Astrocyte (in vitro differentiated cells and primary cell): ENCODE measurements around the gene NDUFS3. TPM values are rescaled to one million over a fixed set of nuclear protein-coding genes. Genes with fewer than 3 reads are reported as not detected.

ENCODE experiments used
- DNase-seq: peaks from one replicate; pipeline ENCODE4 v3.0.0-alpha.2; 2010; ENCODE audit warnings: low read depth
- FAIRE-seq: peaks from 2 replicates; lab custom pipeline; 2011; peaks lifted over from hg19 to GRCh38; lab: Jason Lieb, UNC
- H2AFZ ChIP-seq: 2 replicates; pipeline ENCODE4 v1.6.0; 2012; ENCODE audit warnings: low read depth, low read length, inconsistent platforms
- H3K27ac ChIP-seq: 2 replicates; pipeline ENCODE4 v1.5.1; 2011; ENCODE audit warnings: low read depth, low read length, inconsistent platforms
- H3K27me3 ChIP-seq: 2 replicates; pipeline ENCODE4 v1.6.0; 2011; ENCODE audit warnings: low read length, inconsistent platforms; ENCODE audit not compliant: insufficient read depth
- H3K36me3 ChIP-seq: 2 replicates; pipeline ENCODE4 v1.5.1; 2011; ENCODE audit warnings: low read length, inconsistent platforms; ENCODE audit not compliant: insufficient read depth
- H3K4me1 ChIP-seq: 2 replicates; pipeline ENCODE4 v1.5.1; 2011; ENCODE audit warnings: low read length, inconsistent platforms; ENCODE audit not compliant: insufficient read depth
- H3K4me2 ChIP-seq: 2 replicates; pipeline ENCODE4 v1.6.0; 2012; ENCODE audit warnings: low read length, inconsistent platforms
- H3K4me3 ChIP-seq: 2 replicates; pipeline ENCODE4 v1.5.1; 2011; ENCODE audit warnings: low read depth, mild to moderate bottlenecking, low read length, inconsistent platforms; ENCODE audit not compliant: insufficient read depth
- H3K79me2 ChIP-seq: 2 replicates; pipeline ENCODE4 v1.6.0; 2012; ENCODE audit warnings: mild to moderate bottlenecking, low read length, inconsistent platforms; ENCODE audit not compliant: insufficient read depth
- H3K9ac ChIP-seq: 2 replicates; pipeline ENCODE4 v1.6.0; 2012; ENCODE audit warnings: mild to moderate bottlenecking, low read length, inconsistent platforms
- H3K9me3 ChIP-seq: 2 replicates; pipeline ENCODE4 v1.5.1; 2012; ENCODE audit warnings: low read depth, mild to moderate bottlenecking, low read length, inconsistent platforms; ENCODE audit not compliant: insufficient read depth
- H4K20me1 ChIP-seq: 2 replicates; pipeline ENCODE4 v1.6.0; 2012; ENCODE audit warnings: low read length, inconsistent platforms; ENCODE audit not compliant: insufficient read depth
- H3K27ac Mint-ChIP-seq: one replicate; pipeline ENCODE4 v1.8.0; 2021; ENCODE audit warnings: mild to moderate bottlenecking, mixed read lengths; ENCODE audit not compliant: unreplicated experiment
- H3K27me3 Mint-ChIP-seq: one replicate; pipeline ENCODE4 v1.8.0; 2021; ENCODE audit warnings: low read depth, mixed read lengths; ENCODE audit not compliant: unreplicated experiment
- H3K36me3 Mint-ChIP-seq: one replicate; pipeline ENCODE4 v1.8.0; 2021; ENCODE audit warnings: low read depth, mixed read lengths; ENCODE audit not compliant: unreplicated experiment
- H3K4me1 Mint-ChIP-seq: one replicate; pipeline ENCODE4 v1.8.0; 2021; ENCODE audit warnings: low read depth, mixed read lengths; ENCODE audit not compliant: unreplicated experiment
- H3K4me3 Mint-ChIP-seq: one replicate; pipeline ENCODE4 v1.8.0; 2021; ENCODE audit warnings: mild to moderate bottlenecking, moderate library complexity, mixed read lengths; ENCODE audit not compliant: unreplicated experiment
- H3K9me3 Mint-ChIP-seq: one replicate; pipeline ENCODE4 v1.8.0; 2021; ENCODE audit warnings: mild to moderate bottlenecking, mixed read lengths; ENCODE audit not compliant: unreplicated experiment
- CTCF ChIP-seq: IDR thresholded peaks from 2 replicates; pipeline ENCODE4 v1.5.1; 2011; ENCODE audit warnings: low read depth, mild to moderate bottlenecking, inconsistent platforms, low read length, moderate library complexity; ENCODE audit not compliant: insufficient read depth
- EZH2 ChIP-seq: IDR thresholded peaks from 2 replicates; pipeline ENCODE4 v1.6.1; 2012; ENCODE audit warnings: mild to moderate bottlenecking, low read length, inconsistent platforms; ENCODE audit not compliant: insufficient read depth
- total RNA-seq: library from RNA; stranded (reverse); gene quantifications from 2 replicates; pipeline ENCODE4 v1.2.1, GENCODE V29; 2021

NDUFS3 gene
- total RNA-seq, 1 donor from 2014 or later, result 80.7 TPM

GRCh38 chr11:47592970-47593369, 14.1 kb downstream of the NDUFS3 start:
- no peaks in the 10 kb centered on the region for H3K9me3 Mint-ChIP-seq
- no peaks in the 10 kb centered on the region for H3K79me2 ChIP-seq

GRCh38 chr11:47593492-47593933, 14.6 kb downstream of the NDUFS3 start:
- DNase-seq, result no peak
- no peak overlapping the region for H3K27ac ChIP-seq
- peak overlapping the region; percentile 82 for H3K4me2 ChIP-seq
- no peaks in the 10 kb centered on the region for H3K79me2 ChIP-seq
- H3K9ac ChIP-seq, result no peak overlapping the region
- no peaks in the 10 kb centered on the region for H3K36me3 ChIP-seq
- no peak overlapping the region for H3K27ac Mint-ChIP-seq
- peak overlapping the region; percentile 47 for H2AFZ ChIP-seq
- H3K4me3 ChIP-seq, result peak overlapping the region; percentile 33
- H3K4me3 Mint-ChIP-seq, result peak overlapping the region; percentile 67
- no peak for TF ChIP-seq EZH2
- no peak for TF ChIP-seq CTCF
- no peak for FAIRE-seq
- H3K4me1 Mint-ChIP-seq, result no peaks in the 10 kb centered on the region
- H3K9me3 Mint-ChIP-seq, result no peaks in the 10 kb centered on the region
- no peaks in the 10 kb centered on the region for H4K20me1 ChIP-seq
- H3K36me3 Mint-ChIP-seq, result peaks cover 2% of the 10 kb centered on the region
- H3K4me1 ChIP-seq, result peaks cover 2% of the 10 kb centered on the region
- peaks cover 41% of the 10 kb centered on the region for H3K27me3 Mint-ChIP-seq
- no peaks in the 10 kb centered on the region for H3K9me3 ChIP-seq
- peaks cover 39% of the 10 kb centered on the region for H3K27me3 ChIP-seq

More at GRCh38 chr11:47592970-47593369, 14.1 kb downstream of the NDUFS3 start:
- Histone ChIP-seq H3K9ac (no peak overlapping the region), H3K9me3 (no peaks in the 10 kb centered on the region), H3K4me1 (peaks cover 2% of the 10 kb centered on the region), H3K4me3 (no peak overlapping the region), H4K20me1 (no peaks in the 10 kb centered on the region), H3K4me2 (no peak overlapping the region), H2AFZ (no peak overlapping the region), H3K27me3 (peaks cover 39% of the 10 kb centered on the region), H3K36me3 (no peaks in the 10 kb centered on the region), H3K27ac (no peak overlapping the region)
- peaks cover 4% of the 10 kb centered on the region for H3K36me3 Mint-ChIP-seq
- H3K4me1 Mint-ChIP-seq, result no peaks in the 10 kb centered on the region
- no peak overlapping the region for H3K4me3 Mint-ChIP-seq
- no peak overlapping the region for H3K27ac Mint-ChIP-seq
- no peak for FAIRE-seq
- peaks cover 41% of the 10 kb centered on the region for H3K27me3 Mint-ChIP-seq
- TF ChIP-seq CTCF (no peak), EZH2 (no peak)
- DNase-seq, result no peak
